GM18499 (cell line): ENCODE results near the gene PHF13.
A peak's percentile ranks its signal among the peaks of the same experiment; 100 is the strongest.

Source experiments
- ATAC-seq: cut with Tn5 transposase; IDR thresholded peaks from one replicate; pipeline ENCODE4 v1.9.1; 2021; ENCODE audit warnings: moderate number of reproducible peaks; ENCODE audit not compliant: insufficient read depth, unreplicated experiment

The PHF13 gene

DNA sequence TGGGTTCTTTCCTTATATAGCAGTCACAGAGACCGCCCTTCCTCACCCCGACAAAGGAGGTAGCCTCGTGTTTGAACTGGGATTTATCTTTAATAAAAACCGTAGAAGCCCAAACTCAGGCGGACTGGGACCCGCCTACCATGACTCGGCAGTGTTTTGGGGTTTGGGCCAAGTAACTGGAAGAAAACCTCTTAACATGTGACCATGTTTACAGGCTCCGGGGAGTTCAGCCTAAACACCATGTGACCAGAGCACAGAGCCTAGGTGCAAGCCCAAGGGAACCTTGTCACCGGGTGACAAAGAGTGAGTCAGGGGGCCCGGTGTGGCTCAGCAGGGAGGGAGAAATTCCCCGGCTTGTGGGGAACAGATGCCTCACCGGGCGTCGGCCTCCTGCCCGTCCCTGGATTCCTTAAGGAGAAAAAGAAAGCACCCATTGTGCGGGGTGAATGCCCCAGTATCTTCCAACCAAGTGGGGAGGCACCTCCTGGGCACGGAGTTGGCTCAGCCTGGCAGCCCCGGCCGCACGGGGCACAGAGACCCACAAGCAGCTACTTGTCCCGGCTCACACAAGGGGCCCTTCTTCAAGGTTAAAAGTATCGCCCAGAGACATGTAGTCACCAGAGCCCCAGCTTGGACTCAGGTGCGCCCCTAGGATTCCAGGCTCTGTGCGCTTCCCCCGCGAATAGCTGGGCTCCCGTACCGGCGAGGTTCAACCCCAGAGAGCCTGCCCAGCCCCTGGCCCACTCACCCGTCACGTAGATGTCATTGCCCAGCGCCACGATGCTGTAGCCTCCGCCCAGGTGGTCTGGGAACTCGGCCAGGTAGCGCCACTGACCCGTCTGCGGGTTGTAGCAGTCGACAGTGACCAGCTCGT, 12.2 kb upstream of the PHF13 start:
- no peak for ATAC-seq

- ATAC-seq: no peak
Measured at GRCh38 chr1:6601923-6602668, 11.4 kb upstream of the PHF13 start.

DNA sequence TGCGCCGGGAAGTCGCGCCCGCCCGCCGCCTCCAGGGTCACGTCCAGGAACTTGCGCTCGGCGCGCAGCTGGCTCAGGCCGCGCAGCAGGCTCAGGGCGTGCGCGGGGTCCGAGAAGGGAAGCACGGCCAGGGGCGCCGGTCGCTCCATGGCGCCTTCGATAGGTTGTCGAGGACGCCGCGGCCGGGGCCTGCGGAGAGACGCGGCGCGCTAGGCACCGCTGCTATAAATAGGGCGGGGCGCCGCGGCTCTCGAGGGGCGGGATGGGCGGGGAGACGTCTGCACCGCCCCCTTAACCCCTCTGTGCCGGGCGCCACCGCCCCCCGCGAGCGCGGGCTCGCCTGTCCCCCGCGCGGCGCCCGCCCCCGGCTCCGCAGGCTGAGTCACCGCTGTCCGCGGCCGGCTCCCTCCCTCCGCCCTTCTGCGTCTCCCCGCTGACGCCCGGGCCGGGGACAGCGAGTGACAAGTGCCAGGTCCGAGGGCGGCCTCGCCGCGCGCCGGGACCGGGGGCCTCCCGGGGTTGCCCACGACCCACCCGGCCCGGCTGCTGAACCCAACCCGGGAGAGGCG, 10.8 kb upstream of the PHF13 start, which contains the start of gene KLHL21:
KLHL21 (minus strand) TSS at position 201 of the 569 bp plus-strand sequence; CDS start at position 149, 52 bp downstream.
- no peak for ATAC-seq

DNA sequence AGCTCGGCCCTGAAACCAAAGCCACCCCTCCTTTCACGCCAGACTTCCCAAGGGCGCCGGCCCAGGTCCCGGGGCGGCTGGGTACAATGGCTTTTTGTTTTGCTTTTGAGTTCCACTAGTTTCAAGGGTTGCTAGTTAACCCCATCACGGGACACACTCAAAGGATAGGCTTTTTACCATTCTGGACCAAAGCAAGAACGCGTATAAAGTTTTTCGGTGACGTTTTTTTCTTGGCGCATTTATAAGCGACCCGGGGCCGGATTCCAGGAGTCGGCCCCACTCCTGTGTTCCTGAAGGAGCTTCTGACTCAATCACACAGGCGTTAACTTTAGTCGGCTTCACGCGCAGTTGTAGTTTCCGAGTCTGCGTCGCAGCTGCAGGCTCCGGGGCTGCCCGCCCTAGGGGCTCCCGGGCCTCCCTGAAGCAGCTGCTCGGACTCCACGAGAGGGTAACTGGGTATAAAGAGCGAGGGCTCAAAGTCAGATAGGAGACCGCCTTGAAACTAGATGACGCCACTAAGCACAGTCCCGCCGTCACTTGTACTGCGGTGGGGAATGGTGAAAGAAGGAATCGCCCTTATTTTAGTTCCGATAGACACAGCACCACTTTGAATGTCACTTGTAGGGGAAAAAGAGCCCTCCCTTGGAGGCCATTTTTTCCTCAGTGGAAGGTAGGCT, 10.2 kb upstream of the PHF13 start:
- ATAC-seq: no peak

GRCh38 chr1:6603915-6604558, 9.5 kb upstream of the PHF13 start:
- no peak for ATAC-seq

- ATAC-seq: peak; percentile 17
Measured at GRCh38 chr1:6612641-6613360, 730 bp upstream of the PHF13 start.

GRCh38 chr1:6614019-6614928, 743 bp downstream of the PHF13 start:
- ATAC-seq: no peak

- no peak for ATAC-seq
Measured at GRCh38 chr1:6614929-6615785, 1.6 kb downstream of the PHF13 start.

GRCh38 chr1:6619045-6619444, 5.5 kb downstream of the PHF13 start:
- ATAC-seq: no peak

DNA sequence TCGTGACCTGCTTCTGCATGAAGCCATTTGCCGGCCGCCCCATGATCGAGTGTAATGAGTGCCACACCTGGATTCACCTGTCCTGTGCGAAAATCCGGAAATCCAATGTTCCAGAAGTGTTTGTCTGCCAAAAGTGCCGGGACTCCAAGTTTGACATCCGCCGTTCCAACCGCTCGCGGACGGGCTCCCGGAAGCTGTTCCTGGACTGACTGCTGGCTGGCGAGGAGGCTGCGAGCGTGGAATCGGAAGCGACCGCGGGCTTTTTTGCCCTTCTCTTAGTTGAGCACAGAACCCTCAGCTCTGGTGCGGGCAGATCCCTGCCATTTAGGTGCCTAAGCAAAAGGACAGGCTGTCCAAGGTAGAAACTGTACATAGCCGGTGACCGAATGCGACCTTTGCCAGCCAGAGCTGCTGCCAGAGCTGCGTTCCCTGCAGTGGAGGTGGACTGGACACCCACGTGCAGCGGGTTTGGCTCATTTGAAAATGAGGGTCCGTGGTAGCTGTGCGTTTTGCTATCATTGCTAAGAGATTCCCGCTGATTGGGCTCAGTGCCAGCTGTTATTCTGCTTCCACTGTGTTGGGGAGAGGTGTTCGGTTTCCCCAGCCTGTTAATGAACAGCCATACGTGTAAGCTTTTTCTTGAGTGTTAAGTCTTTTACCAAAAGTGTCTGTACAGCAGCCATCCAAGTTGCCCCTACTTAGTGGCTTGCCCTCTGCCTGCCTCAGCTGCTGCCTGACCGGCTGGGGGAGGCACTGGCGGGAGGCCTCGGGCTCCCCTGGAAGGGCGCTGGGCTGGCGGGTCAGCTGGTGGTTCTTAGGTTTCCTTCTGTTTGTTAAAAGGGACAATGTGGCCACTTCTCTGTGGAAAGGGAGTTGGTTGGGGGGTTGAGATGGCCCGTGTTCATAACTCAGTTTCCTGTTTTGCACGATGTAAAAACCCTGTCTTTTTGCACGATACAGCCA, 8.2 kb downstream of the PHF13 start:
- no peak for ATAC-seq

GRCh38 chr1:6622396-6623152, 9.0 kb downstream of the PHF13 start:
- no peak for ATAC-seq

GRCh38 chr1:6623269-6623965, 9.9 kb downstream of the PHF13 start:
- ATAC-seq: no peak

DNA sequence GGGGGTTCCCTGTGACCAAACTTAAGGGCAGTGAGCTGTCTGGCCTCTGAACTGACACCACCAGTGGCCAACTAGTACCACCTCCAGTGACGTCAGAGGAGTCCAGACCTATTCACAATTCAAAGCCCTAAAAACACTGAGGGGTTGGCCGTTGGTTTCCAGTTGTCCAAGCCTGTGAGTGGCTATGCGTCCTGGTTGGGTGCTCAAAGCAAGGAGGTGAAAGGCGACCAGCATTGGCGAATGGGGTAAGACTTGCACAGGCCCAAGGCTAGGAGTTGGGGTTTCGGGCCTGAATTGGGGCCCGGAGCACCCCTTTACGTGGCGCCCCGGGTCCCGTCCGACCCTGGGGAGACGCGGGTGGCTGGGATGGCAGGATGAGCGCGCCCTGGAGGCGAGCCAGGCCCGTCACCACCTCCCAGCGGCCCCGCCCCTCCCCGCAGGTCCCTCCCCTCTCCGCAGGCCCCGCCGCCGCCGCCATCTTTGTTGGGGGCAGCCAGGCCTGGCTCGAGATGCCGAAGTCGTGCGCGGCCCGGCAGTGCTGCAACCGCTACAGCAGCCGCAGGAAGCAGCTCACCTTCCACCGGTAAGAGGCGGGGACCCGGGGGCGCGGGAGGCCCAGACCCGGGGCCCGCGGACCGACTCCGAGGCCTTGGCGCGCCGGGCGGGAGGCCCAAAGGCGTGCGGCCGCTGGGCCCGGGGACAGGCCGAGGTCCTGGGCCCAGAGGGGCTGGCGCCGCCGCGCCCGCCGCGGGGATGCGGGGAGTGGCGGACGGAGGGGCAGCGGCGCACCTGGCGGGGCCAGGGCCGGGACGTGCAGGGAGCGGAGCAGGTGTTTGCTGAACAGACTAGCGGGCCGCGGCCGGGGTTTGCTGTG, 11.4 kb downstream of the PHF13 start, which contains the start of gene THAP3:
THAP3 (plus strand) TSS at position 159 of the 874 bp plus-strand sequence; CDS start at position 510, 351 bp downstream.
- no peak for ATAC-seq

DNA sequence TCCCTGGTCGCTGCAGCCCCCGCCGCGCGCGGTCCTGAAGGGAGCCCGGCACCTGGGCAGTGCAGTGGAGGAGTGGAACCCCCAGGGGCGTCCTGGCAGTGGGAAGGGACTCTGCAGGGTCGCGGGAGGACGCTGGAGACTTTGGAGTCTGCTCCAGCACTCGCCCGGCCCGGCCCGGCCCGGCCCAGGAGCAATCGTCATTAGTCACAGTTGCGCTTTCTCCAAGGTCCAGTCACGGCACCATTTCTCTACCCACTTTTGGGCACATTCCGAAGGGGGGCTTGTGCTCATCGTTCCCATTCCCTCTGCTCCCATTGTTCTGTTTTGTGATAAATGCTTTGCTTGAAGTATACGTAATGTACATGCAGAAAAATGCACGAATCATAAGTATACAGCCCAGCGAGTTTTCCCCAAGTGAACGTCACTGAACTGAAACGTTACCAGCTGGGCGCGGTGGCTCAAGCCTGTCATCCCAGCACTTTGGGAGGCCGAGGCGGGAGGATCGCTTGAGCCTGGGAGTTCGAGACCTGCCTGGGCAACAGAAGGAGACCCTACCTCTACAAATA, 12.1 kb downstream of the PHF13 start:
- no peak for ATAC-seq
